ENCODE results near the gene RNF41. TPM values are rescaled to one million over a fixed set of nuclear protein-coding genes. Genes with fewer than 3 reads are reported as not detected.
"Not testable (repeated sequence)": the region's sequence is repeated elsewhere in the genome, so short reads cannot be mapped to it uniquely, and the experiment has no call there.

Gene RNF41
- total RNA-seq, 1 donor from 2014 or later: 40.7 TPM

DNA sequence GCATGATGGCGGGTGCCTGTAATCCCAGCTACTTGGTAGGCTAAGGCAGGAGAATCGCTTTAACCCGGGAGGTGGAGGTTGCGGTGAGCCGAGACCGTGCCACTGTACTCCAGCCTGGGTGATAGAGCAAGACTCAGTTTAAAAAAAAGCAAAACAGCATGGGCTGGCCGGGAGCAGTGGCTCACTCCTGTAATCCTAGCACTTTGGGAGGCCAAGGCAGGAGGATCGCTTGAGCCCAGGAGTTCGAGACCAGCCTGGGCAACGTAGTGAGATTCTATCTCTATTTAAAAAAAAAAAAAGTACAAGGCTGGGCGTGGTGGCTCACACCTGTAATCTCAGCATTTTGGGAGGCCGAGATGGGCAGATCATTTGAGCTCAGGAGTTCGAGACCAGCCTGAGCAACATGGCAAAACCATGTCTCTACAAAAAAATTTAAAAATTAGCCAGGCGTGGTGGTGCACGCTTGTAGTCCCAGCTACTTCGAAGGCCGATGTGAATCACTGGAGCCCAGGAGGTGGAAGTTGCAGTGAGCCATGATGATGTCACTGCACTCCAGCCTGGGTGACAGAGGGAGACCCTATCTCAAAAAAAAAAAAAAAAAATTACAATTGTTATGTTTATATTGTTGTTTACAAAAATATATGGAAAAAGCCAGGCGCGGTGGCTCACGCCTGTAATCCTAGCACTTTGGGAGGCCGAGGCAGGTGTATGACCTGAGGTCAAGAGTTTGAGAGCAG is 65.1 kb downstream of the RNF41 start:
- intact Hi-C loops (cut with micrococcal nuclease): not testable (repeated sequence)

DNA sequence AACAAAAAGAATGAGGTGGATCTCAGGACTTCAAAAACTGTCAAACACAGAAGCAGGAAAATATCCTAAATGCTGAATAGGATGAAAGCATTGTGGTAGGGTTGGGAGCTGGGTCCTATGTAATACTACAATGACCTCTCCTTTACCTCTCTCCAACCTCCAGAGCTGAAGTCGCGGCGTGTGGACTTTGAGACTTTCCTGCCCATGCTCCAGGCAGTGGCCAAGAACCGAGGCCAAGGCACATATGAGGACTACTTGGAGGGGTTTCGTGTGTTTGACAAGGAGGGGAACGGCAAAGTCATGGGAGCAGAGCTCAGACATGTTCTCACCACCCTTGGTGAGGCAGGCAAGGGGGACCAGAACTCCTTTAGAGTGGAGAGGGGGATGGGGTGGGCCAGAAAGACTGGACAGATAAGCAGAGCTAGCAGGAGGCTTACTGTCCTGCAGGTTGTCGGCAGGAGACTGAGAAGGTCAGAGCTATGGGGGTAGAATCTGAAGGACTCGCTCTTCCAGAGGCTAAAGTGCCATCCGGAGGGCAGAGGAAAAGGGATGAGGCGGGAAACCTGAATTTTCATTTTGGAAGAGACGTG is 66.4 kb downstream of the RNF41 start:
- intact Hi-C loops (cut with micrococcal nuclease): no loop called here

DNA sequence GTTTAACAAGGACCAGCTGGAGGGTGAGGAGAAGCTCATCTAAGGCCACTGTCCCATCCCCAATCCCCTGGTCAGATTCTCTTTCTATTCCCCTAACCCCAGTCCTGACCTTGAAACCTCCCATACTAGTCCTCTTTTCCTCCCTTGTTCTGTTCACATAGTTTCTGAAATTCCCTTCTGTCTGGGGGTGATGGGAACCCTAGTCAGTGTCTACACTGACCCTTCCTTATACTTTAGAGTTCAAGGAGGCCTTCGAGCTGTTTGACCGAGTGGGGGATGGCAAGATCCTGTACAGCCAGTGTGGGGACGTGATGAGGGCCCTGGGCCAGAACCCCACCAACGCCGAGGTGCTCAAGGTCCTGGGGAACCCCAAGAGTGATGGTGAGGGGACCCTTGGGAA is 66.9 kb downstream of the RNF41 start:
- intact Hi-C loops (cut with micrococcal nuclease): loop anchor here (5.0 kb wide), 1 partner anchor 338 kb away; the partner anchor contains the start of genes ORMDL2 and SARNP

DNA sequence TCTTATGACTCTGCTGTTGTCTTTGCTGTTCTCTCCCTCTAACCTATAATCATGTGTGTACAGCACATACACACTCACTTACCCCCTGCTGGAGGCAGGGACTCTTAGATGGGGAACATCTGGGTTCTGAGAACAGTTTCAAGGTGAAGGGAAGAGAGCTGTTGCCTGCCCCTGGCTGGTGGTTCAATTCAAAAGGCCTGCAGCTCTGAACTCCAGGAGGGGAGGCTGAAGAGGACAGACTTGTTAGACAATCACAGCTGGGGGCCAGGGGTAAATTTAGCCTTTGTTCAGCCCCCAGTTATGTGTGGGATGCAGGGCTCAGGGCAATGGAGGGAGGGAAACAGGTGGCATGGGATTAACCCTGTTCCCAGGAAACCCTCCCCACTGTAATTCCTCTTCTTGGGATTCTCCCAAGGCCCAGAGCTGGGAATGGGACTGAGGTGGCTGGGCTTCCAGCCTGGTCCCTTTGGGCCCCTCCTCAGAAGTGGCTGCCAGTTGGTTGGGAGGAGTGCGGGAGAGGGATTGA is 67.4 kb downstream of the RNF41 start:
- intact Hi-C loops (cut with micrococcal nuclease): loop anchor here (5.0 kb wide), 1 partner anchor 337 kb away; the partner anchor contains the start of genes ORMDL2 and SARNP

DNA sequence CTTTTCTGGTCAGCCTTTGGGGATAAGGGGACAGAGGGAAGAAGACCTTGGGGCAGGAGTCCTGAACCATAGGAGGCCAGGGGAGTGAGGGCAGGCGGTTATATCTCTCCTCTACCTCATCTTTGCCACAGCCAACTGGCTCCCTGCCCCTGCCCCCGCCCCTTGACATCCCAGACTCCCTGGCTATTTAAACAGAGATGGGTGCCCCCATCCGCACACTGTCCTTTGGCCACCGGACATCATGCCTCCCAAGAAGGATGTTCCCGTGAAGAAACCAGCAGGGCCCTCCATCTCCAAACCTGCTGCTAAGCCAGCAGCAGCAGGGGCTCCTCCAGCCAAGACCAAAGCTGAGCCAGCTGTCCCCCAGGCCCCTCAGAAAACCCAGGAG is 68.0 kb downstream of the RNF41 start:
- intact Hi-C loops (cut with micrococcal nuclease): loop anchor here (2.0 to 5.0 kb wide), 2 partner anchors 223 to 336 kb away; partner anchors contain the start of genes DGKA, ORMDL2 and SARNP

DNA sequence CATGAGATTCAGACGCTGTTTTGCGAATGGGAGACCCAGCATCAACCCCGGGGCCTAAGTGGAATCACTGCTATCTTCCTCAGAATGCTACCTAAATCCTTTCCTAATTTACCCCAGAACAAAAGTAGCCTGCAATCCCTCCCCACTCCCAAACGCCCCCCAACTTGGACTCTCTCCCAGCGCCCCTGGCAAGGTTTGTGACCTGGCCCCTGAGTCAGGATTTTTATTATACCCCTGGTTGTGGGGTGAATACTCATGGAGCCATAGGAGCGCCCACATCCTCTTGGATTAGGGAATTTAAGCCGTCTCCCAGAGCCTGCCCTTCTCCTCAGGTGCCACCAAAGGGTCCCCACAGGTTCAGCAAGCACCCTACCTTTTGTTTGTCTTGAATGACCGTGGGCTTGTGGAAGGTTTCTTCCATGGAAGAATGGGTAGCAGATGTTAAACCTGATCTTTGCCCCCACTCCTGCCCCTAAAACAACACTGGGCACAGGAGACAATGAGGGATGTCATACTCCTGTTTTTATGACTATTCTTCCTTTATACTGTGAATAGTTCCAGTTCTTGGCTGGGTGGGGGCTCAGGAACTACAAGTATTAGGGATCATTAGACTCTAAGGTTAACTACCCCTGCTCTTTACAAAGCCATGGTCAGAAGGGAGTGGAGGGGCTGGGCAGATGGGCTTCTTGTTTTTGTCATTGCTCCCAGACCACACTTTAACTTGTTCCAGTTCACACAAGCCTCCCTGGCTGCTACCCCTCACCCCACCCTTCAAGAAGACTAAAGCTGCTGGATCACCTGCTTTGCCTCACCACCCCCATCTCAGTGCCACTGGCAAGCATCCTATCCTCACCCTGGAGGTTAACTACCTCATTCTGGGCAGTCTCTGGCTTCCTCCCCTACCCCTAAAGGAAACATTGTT is 68.7 kb downstream of the RNF41 start:
- intact Hi-C loops (cut with micrococcal nuclease): loop anchor here (1.0 to 5.0 kb wide), 10 partner anchors 7 to 336 kb away; partner anchors contain the start of genes DGKA, ORMDL2, PA2G4 and RPS26

Other genes starting within 250 kb of the RNF41 start
- gene RAB5B, start 247.8 kb downstream of the RNF41 start, total RNA-seq: 68.8 and 73.5 TPM in 2 replicates
- gene SUOX, start 224.6 kb downstream of the RNF41 start, total RNA-seq: 10.0 and 10.6 TPM in 2 replicates
- 33.2 and 37.8 TPM in 2 replicates for gene IKZF4, start 200.9 kb downstream of the RNF41 start, total RNA-seq
- 32.8 and 35.9 TPM in 2 replicates for gene RPS26, start 180.0 kb downstream of the RNF41 start, total RNA-seq
- gene ERBB3, start 141.8 kb downstream of the RNF41 start, total RNA-seq: 1.3 and 2.5 TPM in 2 replicates
- gene PA2G4, start 117.4 kb downstream of the RNF41 start, total RNA-seq: 254 and 261 TPM in 2 replicates
- gene RPL41, start 105.3 kb downstream of the RNF41 start, total RNA-seq: 3,184 and 3,191 TPM in 2 replicates
- 9.5 and 10.1 TPM in 2 replicates for gene ZC3H10, start 103.7 kb downstream of the RNF41 start, total RNA-seq
- gene ESYT1, start 93.7 kb downstream of the RNF41 start, total RNA-seq: 261 and 266 TPM in 2 replicates
- 52.2 and 61.9 TPM in 2 replicates for gene MYL6B, start 69.3 kb downstream of the RNF41 start, total RNA-seq
- 1,662 and 1,663 TPM in 2 replicates for gene MYL6, start 63.6 kb downstream of the RNF41 start, total RNA-seq
- gene SMARCC2, start 32.4 kb downstream of the RNF41 start, total RNA-seq: 140 and 147 TPM in 2 replicates
- gene NABP2, start 2.4 kb upstream of the RNF41 start, total RNA-seq: 62.1 and 66.5 TPM in 2 replicates
- 1.1 and 1.9 TPM in 2 replicates for gene SLC39A5, start 8.1 kb upstream of the RNF41 start, total RNA-seq
- gene ANKRD52, start 36.5 kb upstream of the RNF41 start, total RNA-seq: 57.8 and 74.9 TPM in 2 replicates
- 17.9 and 19.9 TPM in 2 replicates for gene COQ10A, start 45.0 kb upstream of the RNF41 start, total RNA-seq
- 255 and 262 TPM in 2 replicates for gene CS, start 78.4 kb upstream of the RNF41 start, total RNA-seq
- 141 and 153 TPM in 2 replicates for gene CNPY2, start 94.1 kb upstream of the RNF41 start, total RNA-seq
- gene PAN2, start 112.1 kb upstream of the RNF41 start, total RNA-seq: 32.7 and 44.2 TPM in 2 replicates
- 31.6 and 32.8 TPM in 2 replicates for gene IL23A, start 117.0 kb upstream of the RNF41 start, total RNA-seq
- gene STAT2, start 138.2 kb upstream of the RNF41 start, total RNA-seq: 239 and 243 TPM in 2 replicates
- gene APOF, start 140.9 kb upstream of the RNF41 start, total RNA-seq: not detected in 2 replicates
- 37.6 and 40.5 TPM in 2 replicates for gene TIMELESS, start 227.5 kb upstream of the RNF41 start, total RNA-seq
- not detected in 2 replicates for gene MIP, start 232.7 kb upstream of the RNF41 start, total RNA-seq
- 4.6 and 4.8 TPM in 2 replicates for gene SPRYD4, start 246.7 kb upstream of the RNF41 start, total RNA-seq

Measured in T-helper 1 cell treated with Interleukin-12 subunit alpha and Interleukin-12 subunit beta and Interleukin-4 antibody, amounts not matched to agents 30 ng/mL and 1 ng/mL, for 36 hours (primary cell).